Left ventricle myocardium inferior (tissue), 1 donor: ENCODE data around the gene ADORA1. TPM values are rescaled to one million over a fixed set of nuclear protein-coding genes. Genes with fewer than 3 reads are reported as not detected.

Experiments used
- DNase-seq: peaks from one replicate; pipeline ENCODE4 v3.0.0-alpha.2; 2020
- H3K27ac ChIP-seq: fragments of 200-600 bp; replicated peaks from 2 replicates; pipeline ENCODE4 v1.8.0; 2021
- H3K27me3 ChIP-seq: fragments of 200-600 bp; 2 replicates; pipeline ENCODE4 v1.8.0; 2021; ENCODE audit warnings: low read depth
- H3K36me3 ChIP-seq: fragments of 200-600 bp; 2 replicates; pipeline ENCODE4 v1.8.0; 2021
- H3K4me1 ChIP-seq: fragments of 200-600 bp; 2 replicates; pipeline ENCODE4 v1.8.0; 2021
- H3K4me3 ChIP-seq: fragments of 200-600 bp; 2 replicates; pipeline ENCODE4 v1.8.0; 2021; ENCODE audit warnings: mild to moderate bottlenecking, moderate library complexity
- H3K9me3 ChIP-seq: fragments of 200-600 bp; replicated peaks from 2 replicates; pipeline ENCODE4 v1.8.0; 2021
- intact Hi-C: fragments of 100-400 bp; cut with micrococcal nuclease; formaldehyde crosslinking; loops from one replicate; pipeline ENCODE4 v1.11.0; 2022
- total RNA-seq: library from RNA; stranded (reverse); fragmentation: NEBNext Ultra II Directional; extraction: Animal tissue kit (Norgen Biotek cat#: 25700); gene quantifications from one replicate; pipeline ENCODE4 v1.2.1, GENCODE V29; 2021
- TF ChIP-seq, protein P1 (sequence below): fragments of 200-600 bp; IDR thresholded peaks from 2 replicates; pipeline ENCODE4 v1.8.0; 2021; ENCODE audit warnings: antibody characterized with exemption, mild to moderate bottlenecking, borderline replicate concordance
- donor health status: DM: no; HTN: yes; CAD: no; lungs with severe emphysema.

The ADORA1 gene
- total RNA-seq, 1 donor from 2014 or later: 16.4 TPM

DNA sequence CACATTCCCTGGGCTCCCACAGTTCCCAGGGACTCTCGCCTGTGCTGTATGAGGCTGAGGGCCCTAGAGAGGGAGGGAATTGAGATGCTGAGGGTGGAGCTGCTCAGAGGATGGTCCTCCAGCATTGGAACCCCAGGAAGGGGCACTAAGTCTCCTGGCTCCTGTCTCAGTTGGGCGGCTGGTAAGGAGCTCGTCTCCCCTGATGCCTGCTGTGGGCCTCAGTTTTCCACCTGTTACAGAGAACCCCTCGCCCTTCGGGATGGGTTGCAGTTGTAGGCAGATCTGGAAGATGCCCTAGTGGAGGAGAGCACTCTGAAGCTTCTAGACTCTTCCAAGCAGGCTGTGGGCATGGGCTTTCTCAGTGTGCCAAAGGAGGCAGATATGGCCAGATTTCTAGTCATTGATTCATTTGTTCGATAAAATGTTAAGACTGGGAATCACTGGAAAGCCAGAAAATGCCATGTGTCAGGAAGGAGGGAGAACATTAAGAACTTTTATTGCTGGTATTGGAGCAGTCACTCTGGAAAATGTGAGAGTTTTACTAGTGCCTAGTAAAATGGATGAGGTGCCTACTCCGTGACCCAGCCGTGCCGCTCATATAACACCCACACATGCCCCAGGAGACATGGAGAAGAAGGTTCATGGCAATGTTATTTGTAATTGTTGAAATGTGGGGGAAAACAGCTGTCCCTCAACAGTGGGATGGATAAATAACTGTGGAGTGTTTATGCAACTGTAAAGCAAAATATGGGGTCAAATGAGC, 48.9 kb downstream of the ADORA1 start:
- Histone ChIP-seq H3K36me3 (no peaks in the 10 kb centered on the region), H3K9me3 (no peaks in the 10 kb centered on the region), H3K4me1 (no peaks in the 10 kb centered on the region), H3K27ac (no peak overlapping the region), H3K27me3 (peaks cover 18% of the 10 kb centered on the region), H3K4me3 (no peak overlapping the region)
- intact Hi-C loops: no loop called here
- TF ChIP-seq, protein P1, sequence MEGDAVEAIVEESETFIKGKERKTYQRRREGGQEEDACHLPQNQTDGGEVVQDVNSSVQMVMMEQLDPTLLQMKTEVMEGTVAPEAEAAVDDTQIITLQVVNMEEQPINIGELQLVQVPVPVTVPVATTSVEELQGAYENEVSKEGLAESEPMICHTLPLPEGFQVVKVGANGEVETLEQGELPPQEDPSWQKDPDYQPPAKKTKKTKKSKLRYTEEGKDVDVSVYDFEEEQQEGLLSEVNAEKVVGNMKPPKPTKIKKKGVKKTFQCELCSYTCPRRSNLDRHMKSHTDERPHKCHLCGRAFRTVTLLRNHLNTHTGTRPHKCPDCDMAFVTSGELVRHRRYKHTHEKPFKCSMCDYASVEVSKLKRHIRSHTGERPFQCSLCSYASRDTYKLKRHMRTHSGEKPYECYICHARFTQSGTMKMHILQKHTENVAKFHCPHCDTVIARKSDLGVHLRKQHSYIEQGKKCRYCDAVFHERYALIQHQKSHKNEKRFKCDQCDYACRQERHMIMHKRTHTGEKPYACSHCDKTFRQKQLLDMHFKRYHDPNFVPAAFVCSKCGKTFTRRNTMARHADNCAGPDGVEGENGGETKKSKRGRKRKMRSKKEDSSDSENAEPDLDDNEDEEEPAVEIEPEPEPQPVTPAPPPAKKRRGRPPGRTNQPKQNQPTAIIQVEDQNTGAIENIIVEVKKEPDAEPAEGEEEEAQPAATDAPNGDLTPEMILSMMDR: no peak
- no peak for DNase-seq

DNA sequence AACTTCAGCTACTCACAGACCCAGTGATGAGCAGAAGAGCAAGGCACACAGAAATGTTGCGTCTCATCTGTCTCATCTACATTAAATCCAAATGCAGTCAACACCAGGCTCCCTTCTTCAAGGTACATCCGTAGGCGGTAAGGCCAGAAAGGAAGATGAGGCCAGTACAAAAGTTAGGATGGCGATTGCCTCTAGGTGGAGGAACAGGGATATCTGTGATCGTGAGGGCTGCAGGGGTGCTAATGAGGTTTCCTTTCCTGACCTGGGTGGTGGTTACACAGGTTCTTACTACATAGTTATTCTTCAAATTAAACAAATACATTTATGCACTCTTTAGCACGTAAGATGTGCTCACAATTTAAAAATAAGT, 49.5 kb downstream of the ADORA1 start:
- no peak overlapping the region for H3K27ac ChIP-seq
- H3K27me3 ChIP-seq: peaks cover 18% of the 10 kb centered on the region
- H3K4me3 ChIP-seq: no peak overlapping the region
- TF ChIP-seq, protein P1: no peak
- H3K36me3 ChIP-seq: no peaks in the 10 kb centered on the region
- H3K4me1 ChIP-seq: no peaks in the 10 kb centered on the region
- no peak for DNase-seq
- intact Hi-C loops: no loop called here
- no peaks in the 10 kb centered on the region for H3K9me3 ChIP-seq

DNA sequence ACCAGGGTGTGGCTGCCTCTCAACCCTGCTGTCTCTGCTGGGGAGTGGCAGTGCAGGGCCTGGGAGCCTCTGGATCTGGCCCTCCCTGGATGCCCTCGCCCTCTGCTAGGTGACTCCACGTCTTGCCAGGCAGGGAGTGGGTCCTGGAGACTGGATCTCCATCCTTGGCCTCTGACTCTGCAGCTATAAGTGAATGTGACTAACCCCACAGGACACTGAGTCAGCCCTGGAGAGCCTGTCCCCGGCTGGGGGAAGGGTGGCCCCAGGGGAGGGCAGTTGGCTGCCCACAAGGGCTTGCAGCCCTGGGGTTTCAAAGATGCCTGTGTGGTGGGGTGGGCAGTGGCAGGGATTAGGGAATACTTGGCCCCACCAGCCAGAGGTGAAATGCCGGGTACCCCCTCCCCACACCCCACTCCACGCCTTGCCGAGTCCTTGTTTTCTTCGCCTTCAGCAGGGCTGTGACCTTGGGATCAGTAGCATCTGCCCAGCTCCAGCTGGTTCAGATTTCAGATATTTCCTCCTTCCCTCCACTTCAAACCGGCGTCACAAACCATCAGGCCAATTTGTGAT, 50.0 kb downstream of the ADORA1 start:
- TF ChIP-seq, protein P1: no peak
- intact Hi-C loops: no loop called here
- peaks cover 18% of the 10 kb centered on the region for H3K27me3 ChIP-seq
- no peaks in the 10 kb centered on the region for H3K4me1 ChIP-seq
- no peak overlapping the region for H3K4me3 ChIP-seq
- no peaks in the 10 kb centered on the region for H3K36me3 ChIP-seq
- H3K9me3 ChIP-seq: no peaks in the 10 kb centered on the region
- DNase-seq: no peak
- no peak overlapping the region for H3K27ac ChIP-seq

DNA sequence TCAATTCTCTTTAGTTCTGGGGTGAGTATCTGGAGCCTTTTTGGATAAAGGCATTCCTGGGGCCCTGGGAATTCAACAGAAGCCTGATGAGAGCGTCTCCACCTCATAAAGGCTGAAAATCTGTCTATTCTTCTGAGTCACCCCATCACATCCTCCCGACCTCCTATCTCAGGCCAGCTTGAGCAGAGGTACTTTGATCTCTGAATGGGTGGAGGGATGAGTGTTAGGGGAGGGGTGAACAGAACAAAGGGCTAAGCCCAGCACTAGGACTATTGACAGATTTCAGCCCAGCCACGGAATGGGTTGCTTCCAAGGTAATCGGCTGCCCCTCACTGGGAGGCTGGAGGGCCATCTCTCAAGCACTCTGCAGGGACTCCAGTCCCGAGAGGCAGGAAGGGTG, 50.6 kb downstream of the ADORA1 start:
- no peak overlapping the region for H3K27ac ChIP-seq
- H3K36me3 ChIP-seq: no peaks in the 10 kb centered on the region
- H3K27me3 ChIP-seq: peaks cover 18% of the 10 kb centered on the region
- intact Hi-C loops: no loop called here
- H3K4me1 ChIP-seq: no peaks in the 10 kb centered on the region
- H3K9me3 ChIP-seq: no peaks in the 10 kb centered on the region
- TF ChIP-seq, protein P1: no peak
- H3K4me3 ChIP-seq: no peak overlapping the region
- DNase-seq: no peak

DNA sequence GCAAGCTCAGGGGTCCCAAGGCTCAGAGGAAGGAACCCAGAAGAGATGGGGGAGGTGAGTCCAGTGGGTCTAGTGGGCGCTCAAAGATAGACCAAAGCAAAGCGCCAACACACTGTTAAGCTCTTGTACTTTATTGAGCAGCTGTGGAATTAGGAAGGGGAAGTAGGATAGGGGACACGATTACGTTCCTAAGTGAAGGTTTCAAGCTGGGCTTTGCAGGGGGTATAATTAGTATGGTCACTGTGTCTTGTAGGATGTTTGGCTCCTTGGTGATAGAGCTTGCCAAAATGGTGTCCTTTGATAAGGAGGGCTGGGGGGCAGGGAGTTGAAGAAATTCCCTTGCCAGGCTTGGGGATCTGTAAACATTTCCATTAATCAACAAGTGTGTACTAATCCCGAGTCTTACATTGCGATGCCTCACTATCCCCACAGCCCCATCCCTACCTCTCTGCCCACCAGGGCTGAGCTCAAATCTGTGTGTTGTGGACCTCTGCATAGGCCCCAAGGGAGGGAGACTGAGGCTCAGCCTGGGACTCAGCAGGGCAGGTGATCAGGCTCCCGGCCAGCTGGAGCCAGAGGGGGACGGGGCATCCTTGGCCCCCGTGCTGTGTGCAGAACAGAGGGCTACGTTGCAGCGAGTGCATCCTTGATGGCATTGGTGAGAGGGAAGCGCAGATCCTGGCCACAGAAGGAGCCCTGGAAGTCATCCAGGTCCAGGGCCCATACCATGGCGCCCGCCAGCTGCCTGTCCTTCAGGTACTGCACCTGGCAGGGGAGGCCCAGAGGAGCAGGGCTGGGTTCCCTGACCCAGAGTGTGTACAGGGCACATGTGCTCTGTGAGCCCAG, 51.5 kb downstream of the ADORA1 start:
- intact Hi-C loops: no loop called here
- no peaks in the 10 kb centered on the region for H3K4me1 ChIP-seq
- TF ChIP-seq, protein P1: no peak
- H3K27me3 ChIP-seq: peaks cover 18% of the 10 kb centered on the region
- no peak for DNase-seq
- no peaks in the 10 kb centered on the region for H3K9me3 ChIP-seq
- no peak overlapping the region for H3K27ac ChIP-seq
- no peak overlapping the region for H3K4me3 ChIP-seq
- H3K36me3 ChIP-seq: no peaks in the 10 kb centered on the region
